ENCODE measurements around the gene TCTN2. TPM values are rescaled to one million over a fixed set of nuclear protein-coding genes. Genes with fewer than 3 reads are reported as not detected.

The TCTN2 gene
- total and polyA plus RNA-seq, 2 of the 4 experiments (the other 2 are of a cell fraction) = 8.4 to 13.6 TPM

DNA sequence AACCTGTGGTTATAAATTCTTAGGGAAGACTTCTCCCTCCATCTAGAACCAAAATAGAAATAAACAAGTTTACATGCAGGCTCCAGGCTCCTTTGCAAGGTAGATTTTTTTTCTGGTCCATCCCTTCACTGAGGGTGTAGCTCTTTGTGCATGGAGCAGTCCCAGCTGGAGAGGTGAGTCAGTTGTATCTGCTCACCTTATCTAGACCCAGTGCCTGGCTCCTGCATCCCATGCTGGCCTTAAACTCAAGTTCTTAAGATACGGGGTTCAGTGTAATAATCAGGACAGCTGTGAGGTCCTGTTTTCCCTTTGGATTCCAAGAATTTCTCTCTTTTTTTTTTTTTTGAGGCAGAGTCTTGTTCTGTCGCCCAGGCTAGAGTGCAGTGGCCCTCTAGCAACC, 56.0 kb downstream of the TCTN2 start:
- Histone ChIP-seq H2BK120ac (ENCODE audit: low read depth, low read length) (no peak overlapping the region), H2BK15ac (ENCODE audit: low read depth, low read length) (no peak overlapping the region), H2AK5ac (ENCODE audit: low read depth, low read length) (no peak overlapping the region), H3K27ac (ENCODE audit: insufficient read depth, low read length) (no peak overlapping the region), H2BK20ac (ENCODE audit: low read depth, low read length) (no peak overlapping the region), H3K18ac (ENCODE audit: low read depth, low read length) (no peak overlapping the region), H3K4ac (ENCODE audit: low read depth, low read length) (no peak overlapping the region), H3K27me3 (ENCODE audit: control insufficient read depth, insufficient read depth, low read length) (no peaks in the 10 kb centered on the region), H2BK5ac (ENCODE audit: low read depth, low read length, poor library complexity, severe bottlenecking) (no peak overlapping the region), H2AK9ac (replicated peaks; ENCODE audit: low read depth, low read length, poor library complexity) (no peak overlapping the region), H3K4me1 (ENCODE audit: control insufficient read depth, insufficient read depth, low read length) (no peaks in the 10 kb centered on the region), H3K4me3 (ENCODE audit: insufficient read depth, low read depth, low read length) (no peak overlapping the region), H3K9me1 (ENCODE audit: insufficient read depth, low read length) (0 out of 2 replicates have a peak, but pooled peaks cover 4% of the 10 kb centered on the region), H3K14ac (replicated peaks; ENCODE audit: low read depth, low read length) (no peak overlapping the region), H4K5ac (ENCODE audit: low read depth, low read length) (no peak overlapping the region), H3K9ac (ENCODE audit: low read depth, low read length) (no peak overlapping the region), H3K36me3 (ENCODE audit: control insufficient read depth, insufficient read depth, low read length) (peaks cover 36% of the 10 kb centered on the region), H3K4me2 (ENCODE audit: low read depth, low read length) (no peak overlapping the region), H4K8ac (ENCODE audit: low read depth in 2 of 2, low read length in 2 of 2) (no peak overlapping the region), H3K56ac (ENCODE audit: extremely low read depth, insufficient read depth, low read length) (no peak overlapping the region), H3K23ac (ENCODE audit: low read depth, low read length) (no peak overlapping the region), H2AFZ (replicated peaks; ENCODE audit: low read length, poor library complexity) (no peak overlapping the region), H3K79me1 (ENCODE audit: low read depth in 1 of 2, low read length in 2 of 2) (no peaks in the 10 kb centered on the region; a peak in 1 of 4 replicates), H3K9me3 (ENCODE audit: control insufficient read depth, insufficient read depth, low read length) (no peaks in the 10 kb centered on the region), H4K91ac (ENCODE audit: insufficient read depth, low read depth, low read length) (no peak overlapping the region), H4K20me1 (ENCODE audit: insufficient read depth, low read length) (no peaks in the 10 kb centered on the region)
- dilution Hi-C loops (cut with HindIII; ENCODE audit: low sequenced_read_pairs, unreplicated experiment) = no loop called here
- intact Hi-C loops (cut with micrococcal nuclease) = no loop called here
- 100% methylated on average over 1 of the region's 2 CpGs; no CpG with 5 or more reads in 1 of the 2 experiments for WGBS, 2 experiments (ENCODE audit: extremely low coverage in 2 of 2, insufficient read length in 1 of 2)
- ChIA-PET CTCF (interaction anchor here (0.6 kb wide), 1 partner anchor 286 kb away, joined by 7 read pairs; no protein-coding TSS in a partner anchor), POLR2A (ENCODE audit: unreplicated experiment) (no interaction called here)
- no peak for ATAC-seq (ENCODE audit: low read depth)
- DNase-seq = no peak
- no TSS peak for BruUV-seq (replicated peaks)
- TF ChIP-seq NFE2L2 (IDR thresholded peaks at IDR 0.05; ENCODE audit: low read depth, low read length) = no peak
- no peak for TF ChIP-seq RCOR1 (IDR thresholded peaks at IDR 0.05; ENCODE audit: insufficient replicate concordance, low read length)
- TF ChIP-seq, protein P1, sequence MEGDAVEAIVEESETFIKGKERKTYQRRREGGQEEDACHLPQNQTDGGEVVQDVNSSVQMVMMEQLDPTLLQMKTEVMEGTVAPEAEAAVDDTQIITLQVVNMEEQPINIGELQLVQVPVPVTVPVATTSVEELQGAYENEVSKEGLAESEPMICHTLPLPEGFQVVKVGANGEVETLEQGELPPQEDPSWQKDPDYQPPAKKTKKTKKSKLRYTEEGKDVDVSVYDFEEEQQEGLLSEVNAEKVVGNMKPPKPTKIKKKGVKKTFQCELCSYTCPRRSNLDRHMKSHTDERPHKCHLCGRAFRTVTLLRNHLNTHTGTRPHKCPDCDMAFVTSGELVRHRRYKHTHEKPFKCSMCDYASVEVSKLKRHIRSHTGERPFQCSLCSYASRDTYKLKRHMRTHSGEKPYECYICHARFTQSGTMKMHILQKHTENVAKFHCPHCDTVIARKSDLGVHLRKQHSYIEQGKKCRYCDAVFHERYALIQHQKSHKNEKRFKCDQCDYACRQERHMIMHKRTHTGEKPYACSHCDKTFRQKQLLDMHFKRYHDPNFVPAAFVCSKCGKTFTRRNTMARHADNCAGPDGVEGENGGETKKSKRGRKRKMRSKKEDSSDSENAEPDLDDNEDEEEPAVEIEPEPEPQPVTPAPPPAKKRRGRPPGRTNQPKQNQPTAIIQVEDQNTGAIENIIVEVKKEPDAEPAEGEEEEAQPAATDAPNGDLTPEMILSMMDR (conservative IDR thresholded peaks at IDR 0.05; ENCODE audit: low read depth, low read length) = no peak
- TF ChIP-seq, protein P2, sequence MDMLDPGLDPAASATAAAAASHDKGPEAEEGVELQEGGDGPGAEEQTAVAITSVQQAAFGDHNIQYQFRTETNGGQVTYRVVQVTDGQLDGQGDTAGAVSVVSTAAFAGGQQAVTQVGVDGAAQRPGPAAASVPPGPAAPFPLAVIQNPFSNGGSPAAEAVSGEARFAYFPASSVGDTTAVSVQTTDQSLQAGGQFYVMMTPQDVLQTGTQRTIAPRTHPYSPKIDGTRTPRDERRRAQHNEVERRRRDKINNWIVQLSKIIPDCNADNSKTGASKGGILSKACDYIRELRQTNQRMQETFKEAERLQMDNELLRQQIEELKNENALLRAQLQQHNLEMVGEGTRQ (IDR thresholded peaks at IDR 0.05; ENCODE audit: low read depth, low read length) = no peak
- TF ChIP-seq MAZ (IDR thresholded peaks at IDR 0.05; ENCODE audit: borderline replicate concordance, low read depth, low read length) = no peak
- in situ Hi-C loops (cut with MboI; ENCODE audit: low sequenced_read_pairs) = no loop called here

Measured in IMR-90 (cell line).